Measurements from ENCODE around the gene CUL4A.

DNA sequence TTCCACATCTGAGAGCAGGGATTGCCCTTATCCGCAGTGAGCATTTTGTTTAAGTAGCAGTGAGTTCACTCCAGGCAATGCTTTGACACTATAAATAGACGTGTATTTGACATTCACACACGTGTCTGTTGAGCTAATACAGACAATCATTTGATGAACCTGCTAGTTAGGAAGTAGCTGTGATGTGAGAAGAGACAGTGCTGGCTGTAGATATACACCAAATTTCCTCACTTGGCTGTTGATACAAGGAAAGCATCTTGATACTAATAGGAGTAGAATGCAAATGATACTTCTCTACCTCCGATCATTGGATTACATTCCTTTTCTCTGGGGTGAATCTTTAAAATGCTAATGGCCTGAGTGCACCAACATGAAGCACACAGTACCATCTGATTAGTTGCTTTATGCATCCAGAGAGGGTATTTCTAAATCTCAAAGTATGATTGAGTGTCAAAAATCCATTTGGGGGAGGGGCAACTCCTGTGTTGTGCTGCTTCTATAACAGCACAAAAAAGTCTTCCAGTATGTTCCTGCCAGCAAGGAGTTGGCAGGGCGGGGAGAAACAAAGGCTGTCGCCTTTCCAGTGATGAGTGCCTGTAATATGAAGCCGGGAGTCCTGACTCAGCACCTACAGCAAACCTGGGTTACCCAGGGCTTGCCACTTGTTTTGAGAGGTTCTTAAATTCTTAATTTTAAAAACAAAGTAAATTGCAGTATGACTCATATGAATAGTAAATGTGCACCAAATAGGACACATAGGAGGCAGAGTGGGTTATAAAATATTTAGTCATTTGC is 7.0 kb downstream of the CUL4A start:
- TF ChIP-seq, protein P1, sequence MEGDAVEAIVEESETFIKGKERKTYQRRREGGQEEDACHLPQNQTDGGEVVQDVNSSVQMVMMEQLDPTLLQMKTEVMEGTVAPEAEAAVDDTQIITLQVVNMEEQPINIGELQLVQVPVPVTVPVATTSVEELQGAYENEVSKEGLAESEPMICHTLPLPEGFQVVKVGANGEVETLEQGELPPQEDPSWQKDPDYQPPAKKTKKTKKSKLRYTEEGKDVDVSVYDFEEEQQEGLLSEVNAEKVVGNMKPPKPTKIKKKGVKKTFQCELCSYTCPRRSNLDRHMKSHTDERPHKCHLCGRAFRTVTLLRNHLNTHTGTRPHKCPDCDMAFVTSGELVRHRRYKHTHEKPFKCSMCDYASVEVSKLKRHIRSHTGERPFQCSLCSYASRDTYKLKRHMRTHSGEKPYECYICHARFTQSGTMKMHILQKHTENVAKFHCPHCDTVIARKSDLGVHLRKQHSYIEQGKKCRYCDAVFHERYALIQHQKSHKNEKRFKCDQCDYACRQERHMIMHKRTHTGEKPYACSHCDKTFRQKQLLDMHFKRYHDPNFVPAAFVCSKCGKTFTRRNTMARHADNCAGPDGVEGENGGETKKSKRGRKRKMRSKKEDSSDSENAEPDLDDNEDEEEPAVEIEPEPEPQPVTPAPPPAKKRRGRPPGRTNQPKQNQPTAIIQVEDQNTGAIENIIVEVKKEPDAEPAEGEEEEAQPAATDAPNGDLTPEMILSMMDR (IDR thresholded peaks at IDR 0.05; ENCODE audit: poor library complexity, severe bottlenecking), result no peak
- TF ChIP-seq RAD21 (conservative IDR thresholded peaks at IDR 0.05), result no peak
